Measurements from ENCODE around the gene MOB3A. TPM values are rescaled to one million over a fixed set of nuclear protein-coding genes. Genes with fewer than 3 reads are reported as not detected.
A peak's percentile ranks its signal among the peaks of the same experiment; 100 is the strongest.

MOB3A gene
- total RNA-seq, 1 donor from 2014 or later, result 17.5 TPM

- intact Hi-C loops (cut with micrococcal nuclease), result loop anchor here (5.0 kb wide), 1 partner anchor 43 kb away; no protein-coding TSS in a partner anchor
- peak; percentile 35 for ATAC-seq
- peak; percentile 82 for DNase-seq
Observed at GRCh38 chr19:2064788-2065524, 31.2 kb downstream of the MOB3A start.

DNA sequence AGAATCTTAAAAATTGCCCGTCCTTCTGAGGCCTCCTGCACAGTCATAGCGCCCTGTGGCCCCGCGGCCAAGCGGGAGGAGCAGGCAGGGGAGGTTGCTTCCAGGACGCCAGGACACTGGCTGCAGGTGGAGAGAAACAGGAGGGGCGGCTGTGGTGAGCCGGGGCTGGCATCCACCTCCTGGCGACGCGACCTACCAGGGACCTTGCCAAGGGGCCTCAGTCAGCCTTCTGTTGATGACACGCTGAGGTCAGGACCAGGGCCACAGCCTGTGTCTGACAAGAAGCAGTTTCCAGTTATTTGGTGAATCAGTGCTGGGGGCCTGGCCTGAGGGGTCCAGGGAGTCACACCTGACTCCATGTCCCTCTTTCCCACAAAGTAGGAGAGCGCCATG is 31.7 kb downstream of the MOB3A start:
- intact Hi-C loops (cut with micrococcal nuclease), result no loop called here
- ATAC-seq, result peak; percentile 1
- peak; percentile 68 for DNase-seq

- intact Hi-C loops (cut with micrococcal nuclease), result no loop called here
- ATAC-seq, result no peak
- no peak for DNase-seq
Observed at GRCh38 chr19:2063824-2064223, 32.3 kb downstream of the MOB3A start.

- no peak for ATAC-seq
- intact Hi-C loops (cut with micrococcal nuclease), result no loop called here
- no peak for DNase-seq
Observed at GRCh38 chr19:2062770-2063169, 33.4 kb downstream of the MOB3A start.

DNA sequence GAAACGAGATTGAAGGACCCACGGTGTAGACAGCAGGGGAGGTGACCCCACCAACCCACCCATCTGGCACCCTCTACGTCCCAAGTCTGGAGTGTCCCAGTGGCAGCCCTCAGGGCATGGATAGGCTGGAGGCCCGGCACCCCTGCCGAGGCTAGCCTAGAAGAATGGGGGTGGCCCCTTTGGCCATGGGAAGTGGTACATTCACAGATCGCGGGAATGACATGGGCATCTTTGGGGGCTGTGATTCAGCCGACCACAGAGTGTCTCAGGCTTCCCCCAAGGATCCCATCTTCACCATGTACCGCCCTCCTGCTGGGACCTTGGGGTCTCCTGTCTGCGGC is 33.8 kb downstream of the MOB3A start:
- no peak for ATAC-seq
- intact Hi-C loops (cut with micrococcal nuclease), result no loop called here

DNA sequence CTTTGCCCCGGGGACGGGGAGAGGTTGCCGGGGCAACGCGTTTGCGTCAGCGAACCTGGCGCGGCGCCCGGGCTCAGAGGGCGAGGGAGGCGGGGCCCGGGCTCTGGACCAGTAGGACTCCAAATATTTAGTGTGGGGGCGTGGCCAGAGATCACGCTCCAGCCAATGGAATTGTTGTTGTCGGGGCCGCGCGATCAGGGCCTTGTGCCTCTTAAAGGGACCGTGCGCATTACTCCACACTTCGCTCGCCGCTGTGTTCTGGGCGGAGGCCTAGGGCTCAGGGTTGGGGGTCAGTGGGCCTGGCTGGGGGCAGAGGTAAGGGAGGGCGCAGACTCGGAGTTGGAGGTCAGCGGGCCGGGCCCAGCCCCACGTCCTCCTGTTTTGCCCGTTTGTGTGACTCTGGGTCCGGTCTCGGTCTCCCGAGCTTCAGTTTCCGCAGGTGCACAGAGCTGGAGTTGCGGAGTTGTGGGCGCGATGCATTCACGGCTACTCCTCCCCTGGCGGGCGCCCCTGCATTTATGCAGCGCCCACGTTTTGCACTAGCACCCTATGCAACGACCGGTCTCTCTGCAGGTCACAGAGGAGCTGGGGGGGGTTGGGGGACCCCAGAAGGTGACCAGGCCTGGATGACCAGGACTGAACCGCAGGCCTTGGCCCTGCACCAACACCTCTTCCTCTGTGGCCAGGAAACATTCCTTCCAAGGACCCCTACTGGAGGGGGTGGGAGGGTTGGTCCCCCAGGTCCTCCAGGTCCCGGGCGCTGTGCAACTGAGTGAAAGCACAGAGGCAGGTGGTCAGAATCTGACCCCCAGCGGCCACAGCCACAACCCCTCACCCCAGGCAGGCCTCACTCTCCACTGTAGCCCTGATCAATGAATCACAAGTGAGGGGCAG is 34.4 kb downstream of the MOB3A start:
- peak; percentile 82 for ATAC-seq
- DNase-seq, result peak; percentile 100
- intact Hi-C loops (cut with micrococcal nuclease), result no loop called here

More for the DNA sequence above, 33.8 kb downstream of the MOB3A start:
- DNase-seq, result no peak

- intact Hi-C loops (cut with micrococcal nuclease), result no loop called here
Observed at GRCh38 chr19:2060884-2061494, 35.1 kb downstream of the MOB3A start.

DNA sequence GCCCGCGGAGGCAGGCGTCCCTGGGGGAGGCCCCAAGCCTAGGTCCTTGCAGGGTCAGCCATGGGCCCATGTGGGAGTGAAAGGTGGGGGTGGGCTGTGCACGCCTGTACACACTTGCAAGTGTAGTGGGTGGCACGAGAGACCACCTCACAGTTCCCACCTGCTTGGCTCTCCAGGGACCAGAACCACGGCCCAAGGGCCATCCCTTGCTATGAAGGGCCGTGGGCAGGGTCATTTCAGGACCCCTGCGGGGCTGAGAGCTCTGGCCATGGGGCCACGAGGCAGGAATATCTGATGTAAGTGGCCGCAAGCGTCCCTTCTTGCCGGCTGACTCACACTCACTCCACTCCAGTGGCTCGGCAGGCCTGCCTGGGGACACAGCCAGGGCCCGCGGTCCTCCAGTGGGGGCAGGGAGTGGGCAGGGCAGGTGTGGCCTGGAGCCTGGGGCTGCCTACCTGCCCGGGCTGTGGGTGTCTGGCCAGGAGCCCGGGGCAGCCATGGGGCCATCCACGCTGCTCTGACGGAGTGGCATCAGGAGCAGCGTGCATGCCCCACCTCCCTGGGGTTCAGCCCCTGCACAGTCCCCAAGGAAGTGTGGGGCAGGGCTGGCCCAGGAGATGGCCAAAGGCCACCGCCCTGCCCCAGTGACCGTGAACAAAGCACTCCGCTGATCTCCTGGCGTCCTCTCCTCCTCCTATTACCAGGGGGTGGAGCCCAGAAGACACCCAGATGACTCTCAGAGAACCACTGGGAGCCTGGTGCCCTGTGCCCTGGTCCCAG is 36.5 kb downstream of the MOB3A start:
- DNase-seq, result peak; percentile 73
- intact Hi-C loops (cut with micrococcal nuclease), result no loop called here
- ATAC-seq, result peak; percentile 19

More at GRCh38 chr19:2060884-2061494, 35.1 kb downstream of the MOB3A start:
- ATAC-seq (peak; percentile 59), DNase-seq (peak; percentile 89)

GRCh38 chr19:2058570-2059421 is 37.3 kb downstream of the MOB3A start:
- DNase-seq (no peak), ATAC-seq (no peak)
- intact Hi-C loops (cut with micrococcal nuclease), result no loop called here

DNA sequence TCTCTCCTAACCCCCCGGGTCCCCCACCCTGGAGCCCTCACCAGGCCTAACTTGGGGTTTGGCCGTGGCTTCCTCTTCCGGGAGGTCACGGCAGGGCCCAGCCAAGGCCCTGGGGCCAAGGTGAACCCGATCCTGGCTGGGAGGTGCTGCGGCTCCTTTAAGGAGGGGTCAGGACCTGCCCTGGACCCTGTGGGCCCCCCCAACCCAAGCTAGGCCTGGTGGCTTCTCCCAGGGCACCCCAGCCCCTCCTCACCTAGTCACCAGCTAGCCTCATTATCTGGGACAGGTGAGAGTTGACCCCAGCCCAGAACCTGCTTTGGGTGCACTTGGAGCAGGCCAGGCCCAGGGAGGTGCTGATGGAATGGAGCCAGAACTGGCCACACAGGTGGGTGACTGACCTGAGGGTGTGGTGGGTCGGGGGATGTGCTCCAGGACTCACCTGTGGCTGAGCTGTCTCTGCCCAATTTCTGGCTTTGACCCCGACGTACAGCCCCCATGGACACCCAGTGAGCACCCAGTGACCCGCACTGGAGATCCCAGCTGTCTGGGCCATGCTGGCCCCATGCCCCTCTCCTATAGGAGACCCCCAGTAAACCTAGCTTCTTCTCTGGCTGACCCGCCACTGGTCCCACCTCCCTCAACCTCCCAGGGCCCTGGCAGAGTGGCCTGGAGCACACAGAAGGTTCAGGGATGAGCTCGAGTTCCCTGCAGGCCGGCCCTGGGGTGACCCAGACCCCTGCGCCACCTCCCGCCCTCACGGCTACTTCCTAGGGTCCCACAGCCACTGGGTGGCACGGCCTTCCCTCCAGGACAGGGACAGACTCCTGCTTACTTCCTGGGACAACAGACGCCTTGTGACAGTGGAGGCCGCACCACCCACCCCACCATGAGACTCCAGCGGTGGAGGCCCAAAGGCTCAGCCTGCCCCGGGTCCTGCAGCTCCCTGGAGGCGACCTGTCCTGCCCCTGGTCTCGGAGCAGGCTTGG is 38.3 kb downstream of the MOB3A start:
- no peak for ATAC-seq
- DNase-seq, result no peak
- intact Hi-C loops (cut with micrococcal nuclease), result no loop called here

DNA sequence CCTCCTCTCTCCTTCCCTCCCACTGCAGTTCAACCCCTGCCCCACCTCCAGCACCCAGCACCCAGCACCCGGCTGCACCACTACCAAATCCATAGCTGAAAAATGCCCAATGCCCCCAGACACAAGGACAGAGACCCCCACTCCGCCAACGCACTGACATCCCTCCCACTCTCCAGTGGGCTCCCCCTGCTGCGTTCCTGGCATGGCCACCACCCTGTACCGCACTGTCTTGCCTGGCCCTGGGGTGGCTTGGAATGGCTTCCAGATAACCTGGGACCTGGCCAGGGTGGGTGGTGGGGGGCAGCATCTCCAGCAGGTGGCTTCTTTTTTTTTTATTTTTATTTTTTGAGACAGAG is 39.3 kb downstream of the MOB3A start:
- no peak for ATAC-seq
- intact Hi-C loops (cut with micrococcal nuclease), result no loop called here

DNA sequence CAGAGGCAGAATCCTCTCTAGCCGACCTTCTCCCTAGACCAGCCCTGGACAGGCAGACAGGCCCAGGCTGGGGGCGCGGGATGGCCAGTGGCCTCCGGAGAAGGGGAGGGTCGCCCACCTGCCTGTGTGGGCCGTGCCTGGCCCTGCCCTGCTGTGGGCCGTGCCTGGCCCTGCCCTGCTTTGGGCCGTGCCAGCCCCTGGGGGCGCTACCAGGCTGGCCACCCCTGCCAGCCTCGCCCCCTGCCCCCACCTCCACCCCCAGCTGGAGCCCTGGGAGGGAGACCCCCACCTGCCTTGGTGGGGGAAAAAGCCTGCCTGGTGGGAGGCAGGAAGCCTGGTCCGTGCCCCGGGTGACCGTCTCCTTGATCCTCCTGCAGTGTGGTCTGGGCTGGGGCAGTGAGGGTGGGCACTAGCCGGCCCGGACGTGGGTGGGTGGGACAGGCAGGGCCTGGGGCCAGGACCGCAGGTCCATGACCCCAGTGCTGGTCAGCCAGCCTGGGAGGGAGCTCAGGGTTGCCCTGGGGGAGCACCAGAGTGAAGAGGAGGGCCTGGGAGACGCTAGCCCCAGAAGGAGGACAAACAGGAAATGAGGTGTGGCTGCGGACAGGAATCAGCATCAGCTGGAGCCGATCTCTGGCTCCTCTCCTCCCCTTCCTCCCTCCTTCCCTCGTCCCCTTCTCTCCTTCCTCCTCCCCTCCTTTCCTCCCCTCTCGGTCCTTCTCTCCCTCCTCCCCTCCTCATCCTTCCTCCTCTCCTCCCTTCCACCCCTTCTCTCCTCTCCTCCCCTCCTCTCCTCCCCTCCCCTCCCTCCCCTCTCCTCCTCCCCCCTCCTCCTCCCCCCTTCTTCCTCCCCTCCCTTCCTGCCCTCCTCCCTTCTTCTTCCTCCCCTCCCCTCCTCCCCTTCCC is 39.9 kb downstream of the MOB3A start:
- intact Hi-C loops (cut with micrococcal nuclease), result no loop called here
- ATAC-seq (peak; percentile 45), DNase-seq (peak; percentile 74)

More for the DNA sequence above, 39.3 kb downstream of the MOB3A start:
- DNase-seq, result peak; percentile 47

GRCh38 chr19:2054763-2055162 is 41.4 kb downstream of the MOB3A start:
- DNase-seq, result no peak
- ATAC-seq, result no peak
- intact Hi-C loops (cut with micrococcal nuclease), result no loop called here

DNA sequence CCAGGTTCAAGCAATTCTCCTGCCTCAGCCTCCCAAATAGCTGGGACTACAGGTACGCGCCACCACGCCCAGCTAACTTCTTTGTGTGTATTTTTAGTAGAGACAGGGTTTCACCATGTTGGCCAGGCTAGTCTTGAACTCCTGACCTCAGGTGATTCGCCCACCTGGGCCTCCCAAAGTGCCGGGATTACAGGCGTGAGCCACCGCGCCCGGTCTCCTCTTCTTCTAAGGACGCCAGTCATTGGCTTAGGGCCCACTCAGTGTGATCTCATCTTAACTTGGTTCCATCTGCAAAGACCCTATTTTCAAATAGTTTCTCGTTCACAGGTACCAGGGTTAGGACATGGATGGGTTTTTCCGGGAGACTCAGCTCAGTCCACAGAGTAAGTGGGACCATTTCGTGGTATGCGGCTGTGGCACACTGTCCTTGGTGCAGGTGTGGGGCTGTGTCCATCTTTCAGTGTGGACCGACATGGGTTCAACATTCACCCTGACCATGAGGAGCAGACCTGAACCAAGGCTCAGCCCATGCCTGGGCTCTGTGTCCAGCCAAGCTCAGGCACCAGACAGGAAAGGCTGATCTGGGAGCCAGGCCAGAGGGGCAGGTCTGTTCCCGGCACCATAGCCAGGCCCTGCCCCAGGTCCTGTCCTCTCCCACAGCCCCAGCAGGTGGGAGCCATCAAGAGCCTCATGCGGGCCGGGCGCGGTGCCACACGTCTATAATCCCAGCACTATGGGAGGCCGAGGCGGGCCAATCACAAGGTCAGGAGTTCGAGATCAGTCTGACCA is 42.3 kb downstream of the MOB3A start:
- peak; percentile 9 for ATAC-seq
- peak; percentile 90 for DNase-seq
- intact Hi-C loops (cut with micrococcal nuclease), result no loop called here
